Endometrial microvascular endothelial cells (primary cell): Measurements from ENCODE around the gene BRWD1. TPM values are rescaled to one million over a fixed set of nuclear protein-coding genes. Genes with fewer than 3 reads are reported as not detected.
"Not testable (repeated sequence)": the region's sequence is repeated elsewhere in the genome, so short reads cannot be mapped to it uniquely, and the experiment has no call there.

Source experiments
- in situ Hi-C: cut with HindIII; loops from 2 replicates; pipeline ENCODE4 v1.10.0; 2017; ENCODE audit warnings: low sequenced_read_pairs, low pct_unique_long_range_greater_than_20kb; ENCODE audit errors: inconsistent ontology term
- total RNA-seq: library from RNA; depleted of rRNA; stranded (reverse); fragments of >200 nt; gene quantifications from one replicate; pipeline ENCODE4 v1.2.3, GENCODE V29; 2015; ENCODE audit errors: inconsistent ontology term

BRWD1 gene
- total RNA-seq, 1 donor from 2014 or later: 9.5 TPM

DNA sequence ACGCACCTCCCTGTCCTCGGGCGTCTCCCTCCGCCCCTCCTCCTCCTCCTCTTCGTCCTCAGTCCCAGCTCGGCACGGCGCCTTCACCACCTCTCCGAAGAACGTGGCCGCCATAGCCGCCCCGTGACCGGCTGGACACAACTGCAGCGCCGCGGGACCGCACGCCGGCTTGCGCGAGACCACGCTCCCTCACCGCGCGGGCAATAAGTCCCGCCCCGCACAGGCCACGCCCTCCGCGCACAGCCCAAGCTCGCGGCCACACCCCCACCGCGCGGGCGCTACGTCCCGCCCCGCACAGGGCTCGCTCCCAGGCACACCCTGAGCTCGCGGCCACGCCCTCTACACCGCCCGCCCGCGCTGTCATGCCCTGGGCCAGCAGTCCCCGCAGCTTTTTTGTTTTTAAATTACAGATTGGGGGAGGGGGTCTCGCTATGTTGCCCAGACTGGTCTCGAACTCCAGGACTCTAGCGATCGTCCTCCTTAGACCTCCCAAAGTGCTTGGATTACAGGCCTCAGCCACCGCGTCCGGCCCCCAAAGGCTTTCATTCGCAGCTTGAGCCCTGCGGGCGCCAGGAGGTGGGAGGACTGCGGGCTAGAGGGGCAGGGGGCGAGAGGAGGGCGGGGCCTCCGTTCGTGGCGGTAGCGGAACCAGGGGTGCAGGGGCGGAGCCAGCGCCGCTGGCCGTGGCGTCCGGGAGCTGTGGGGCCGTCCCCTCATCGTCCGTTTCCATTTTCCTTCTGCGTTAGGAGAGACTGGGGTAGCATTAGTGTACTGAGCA lies 130.0 kb downstream of the BRWD1 start, which contains the start of gene PSMG1:
TSS of gene PSMG1 (minus strand) at position 180 of the 778 bp plus-strand sequence. CDS start at position 114, 66 bp downstream.
- in situ Hi-C loops: no loop called here

DNA sequence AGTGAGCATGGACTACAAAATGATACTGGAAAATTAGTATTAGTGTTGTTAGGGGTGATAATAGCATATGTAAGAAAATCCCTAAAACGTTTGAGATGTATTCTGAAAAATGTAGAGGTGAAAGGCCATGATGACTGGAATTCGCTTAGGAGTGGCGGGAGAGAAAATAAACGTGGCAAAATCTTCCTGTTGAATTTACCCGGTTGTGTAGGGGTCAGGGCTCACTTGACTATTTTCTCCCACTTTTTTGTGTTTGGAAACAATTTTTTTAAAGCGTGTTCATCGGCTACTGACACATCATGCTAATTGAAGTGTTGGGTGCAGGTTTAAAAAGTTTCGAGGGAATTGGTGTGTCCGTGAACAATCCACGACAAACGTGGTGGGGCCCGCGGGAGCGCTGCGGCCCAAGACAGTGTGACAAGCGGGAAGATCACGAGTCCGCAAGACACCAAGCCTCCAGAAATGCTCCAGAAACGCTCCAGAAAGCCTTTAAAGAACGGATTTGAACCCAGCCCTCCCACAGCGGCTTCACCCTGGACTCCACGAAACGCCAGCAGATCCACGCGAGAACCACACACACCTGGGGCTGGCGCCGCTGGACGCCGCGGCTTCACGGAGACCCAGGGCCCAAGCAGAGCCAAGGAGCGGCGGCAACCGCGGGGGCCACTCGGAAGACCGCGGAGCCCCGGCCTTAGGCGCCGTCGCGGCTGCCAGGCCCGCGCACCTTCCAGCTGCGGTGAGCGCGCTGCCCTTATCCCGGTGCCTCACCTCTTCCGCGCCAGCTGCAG lies 130.8 kb downstream of the BRWD1 start:
- in situ Hi-C loops: no loop called here

DNA sequence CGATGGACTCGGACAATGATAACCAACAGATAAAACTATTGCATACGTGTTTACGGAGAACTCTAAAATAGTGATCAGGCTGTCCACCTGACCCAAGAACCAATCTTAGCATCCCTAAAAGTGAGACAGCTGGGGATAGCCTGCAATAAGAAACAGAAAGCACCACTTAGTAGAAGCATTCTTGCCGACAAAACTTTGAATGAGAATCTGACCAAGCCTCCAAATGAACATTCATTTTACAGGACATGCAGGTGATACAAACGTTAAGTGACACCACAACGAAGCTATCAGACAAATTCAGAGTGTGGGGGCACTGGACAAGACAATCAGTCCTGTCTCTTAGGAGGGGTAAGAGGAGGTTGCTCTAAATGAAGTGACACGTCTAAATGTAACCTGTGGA lies 131.4 kb downstream of the BRWD1 start:
- in situ Hi-C loops: no loop called here

DNA sequence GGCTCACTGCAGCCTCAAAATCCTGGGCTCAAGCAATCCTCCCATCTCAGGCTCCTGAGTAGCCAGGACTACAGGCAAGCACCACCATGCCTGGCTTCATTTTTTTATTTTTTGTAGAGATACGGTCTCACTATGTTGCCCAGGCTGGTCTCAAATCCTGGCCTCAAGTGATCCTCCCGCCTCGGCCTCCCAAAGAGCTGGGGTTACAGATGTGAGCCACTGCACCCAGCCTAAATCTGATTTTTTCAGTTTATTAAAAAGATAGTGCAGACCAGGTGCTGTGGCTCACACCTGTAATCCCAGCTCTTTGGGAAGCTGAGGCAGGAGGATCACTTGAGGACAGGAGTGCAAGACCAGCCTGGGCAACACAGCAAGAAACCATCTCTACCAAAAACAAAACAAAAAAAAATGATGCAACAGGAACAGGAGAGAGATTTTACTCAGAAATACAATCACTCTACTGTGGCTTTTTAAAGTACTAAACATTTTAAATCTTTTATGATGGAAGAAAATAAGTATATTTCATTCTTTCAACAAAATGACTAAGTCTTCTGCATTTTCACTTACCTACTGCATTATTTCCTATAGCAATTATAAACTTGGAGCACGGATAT lies 132.1 kb downstream of the BRWD1 start:
- in situ Hi-C loops: no loop called here

DNA sequence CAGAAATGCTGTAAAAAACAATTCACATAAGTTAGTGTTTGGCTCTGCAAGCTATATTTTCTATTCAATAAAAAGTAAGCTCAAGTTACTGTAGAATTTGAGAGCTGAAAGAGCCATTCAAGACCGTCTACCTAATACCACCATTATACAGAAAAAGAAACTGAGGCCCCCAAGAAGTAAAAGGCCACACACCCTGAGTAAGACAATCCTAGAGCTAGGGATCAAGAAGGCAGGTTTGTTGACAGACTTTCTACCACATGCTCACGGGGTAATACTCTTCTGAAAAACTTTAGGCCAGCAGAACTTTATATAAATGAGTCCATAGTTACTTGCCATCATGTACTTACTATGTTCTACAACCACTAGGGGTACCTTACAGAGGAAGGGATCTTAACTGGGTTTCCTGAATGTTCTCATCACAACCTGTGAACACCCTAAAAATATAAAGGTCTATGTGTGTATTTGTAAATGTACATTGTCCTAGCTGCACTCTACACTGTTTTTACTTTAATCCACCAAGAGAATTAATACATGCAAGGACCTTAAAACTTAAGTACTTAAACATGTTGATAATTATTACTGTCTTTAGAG lies 132.9 kb downstream of the BRWD1 start:
- in situ Hi-C loops: no loop called here

DNA sequence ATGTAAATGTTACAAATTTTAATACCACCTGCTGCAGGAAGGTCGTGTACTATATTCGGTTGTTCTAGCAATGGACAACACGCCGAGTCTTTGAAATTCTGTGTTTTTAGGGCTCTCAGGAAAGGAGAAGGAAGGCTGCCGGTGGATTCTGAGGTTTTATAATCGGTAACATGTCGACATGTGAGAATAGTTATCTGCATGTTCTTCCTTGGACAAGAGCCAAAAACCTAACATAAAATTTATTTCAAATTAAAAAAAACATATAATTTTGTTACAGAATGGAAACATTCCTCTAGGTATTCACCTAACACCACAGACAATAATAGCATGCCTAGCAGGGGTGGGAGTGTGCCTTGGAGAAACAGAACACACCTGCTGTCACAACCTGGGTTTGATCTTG lies 135.0 kb downstream of the BRWD1 start:
- in situ Hi-C loops: no loop called here

DNA sequence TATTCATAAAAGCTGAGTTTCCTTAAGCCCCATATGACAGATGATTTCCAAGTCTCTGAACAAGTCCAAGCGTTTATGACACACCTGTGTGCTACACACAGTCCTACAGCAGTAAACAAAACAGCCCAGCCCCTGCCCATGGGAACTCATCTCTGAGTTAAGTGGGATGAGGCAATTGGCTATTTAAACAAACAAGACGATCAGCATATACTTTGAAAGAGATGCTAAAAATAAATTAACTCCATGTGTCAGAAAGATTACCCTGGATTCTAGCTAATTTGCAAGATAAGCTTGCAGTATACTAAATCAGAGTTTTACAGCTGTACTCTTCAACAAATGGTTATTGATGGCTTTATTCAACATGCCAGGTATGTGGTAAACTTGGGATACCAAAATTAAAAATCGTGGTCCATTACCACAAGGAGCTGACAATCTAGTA lies 137.1 kb downstream of the BRWD1 start:
- in situ Hi-C loops: no loop called here

DNA sequence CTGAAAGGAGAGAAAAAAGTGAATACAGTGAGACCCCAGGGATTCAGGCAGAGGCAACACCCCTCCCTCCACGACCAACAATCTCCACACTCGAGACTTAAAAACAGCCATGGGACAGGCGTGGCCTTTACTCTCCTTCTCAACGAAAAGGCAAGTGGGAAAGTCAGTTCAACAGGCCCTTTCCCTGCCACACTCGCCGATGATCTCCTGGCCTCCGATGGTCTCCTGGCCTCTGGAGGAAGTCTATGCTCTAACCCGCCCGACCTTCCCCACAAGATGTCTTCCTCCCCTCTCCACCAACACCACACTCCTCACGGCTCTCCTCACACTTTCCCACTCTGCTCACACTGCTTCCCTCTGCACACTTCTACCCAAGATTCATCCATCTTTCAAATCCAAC lies 137.8 kb downstream of the BRWD1 start:
- in situ Hi-C loops: no loop called here

DNA sequence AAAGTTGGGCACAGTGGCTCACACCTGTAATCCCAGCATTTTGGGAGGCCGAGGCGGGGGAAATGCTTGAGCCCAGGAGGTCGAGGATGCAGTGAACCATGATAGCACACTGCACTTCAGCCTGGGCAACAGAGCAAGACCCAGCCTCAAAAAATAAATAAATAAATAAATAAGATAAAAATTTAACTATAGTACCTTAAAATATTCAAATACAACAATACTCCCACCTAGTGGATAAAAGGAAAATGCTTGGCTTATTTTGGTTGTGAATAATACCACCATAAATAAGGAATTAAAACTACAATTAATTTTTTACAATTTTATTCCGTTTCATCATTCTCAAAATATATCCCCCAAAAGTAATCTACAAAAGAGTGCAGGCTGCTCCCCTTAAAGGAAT lies 138.3 kb downstream of the BRWD1 start:
- in situ Hi-C loops: no loop called here

DNA sequence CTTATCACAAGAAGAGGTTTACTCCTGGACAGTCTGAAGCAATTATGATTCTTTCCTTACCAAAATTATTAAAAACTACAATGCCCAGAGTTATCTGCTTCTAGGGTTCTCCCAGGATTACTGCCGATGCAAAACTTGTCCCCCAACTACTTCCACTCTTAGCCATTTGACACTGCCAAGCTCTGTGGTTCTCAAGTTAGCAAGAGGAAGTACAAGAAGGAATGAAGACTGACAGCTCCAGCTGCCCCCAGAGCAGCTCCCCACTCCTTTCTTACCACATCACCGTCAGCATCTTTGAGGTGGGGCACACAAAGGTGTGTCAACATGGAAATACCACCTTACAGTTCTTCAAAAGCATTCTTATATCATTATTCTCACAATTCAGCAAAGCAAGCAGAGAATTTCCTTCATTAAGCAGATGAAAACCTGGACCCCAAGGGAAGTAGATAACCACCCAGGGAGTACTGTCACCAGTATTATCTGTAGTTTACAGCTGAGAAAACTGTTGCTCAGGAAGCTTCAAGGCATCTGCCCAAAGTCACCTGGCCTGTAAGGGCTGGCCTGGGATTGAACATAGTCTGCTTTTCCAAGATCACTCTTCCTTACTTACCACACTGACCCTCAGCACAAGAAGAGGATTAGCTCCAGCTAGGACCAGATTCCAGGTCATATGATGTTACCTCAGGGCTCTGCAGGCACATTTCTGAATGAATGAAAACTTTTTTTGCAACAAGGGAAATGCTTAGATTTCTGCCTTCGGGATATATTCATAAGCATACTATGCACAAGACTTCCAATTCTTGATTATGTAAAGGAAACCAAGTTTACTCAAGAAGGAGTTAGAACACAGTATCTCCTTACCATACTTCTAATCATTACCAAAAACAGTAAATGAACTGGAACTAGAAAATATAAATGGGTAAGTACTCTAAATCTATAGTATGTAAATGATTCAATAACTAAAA lies 139.4 kb downstream of the BRWD1 start:
- in situ Hi-C loops: no loop called here

DNA sequence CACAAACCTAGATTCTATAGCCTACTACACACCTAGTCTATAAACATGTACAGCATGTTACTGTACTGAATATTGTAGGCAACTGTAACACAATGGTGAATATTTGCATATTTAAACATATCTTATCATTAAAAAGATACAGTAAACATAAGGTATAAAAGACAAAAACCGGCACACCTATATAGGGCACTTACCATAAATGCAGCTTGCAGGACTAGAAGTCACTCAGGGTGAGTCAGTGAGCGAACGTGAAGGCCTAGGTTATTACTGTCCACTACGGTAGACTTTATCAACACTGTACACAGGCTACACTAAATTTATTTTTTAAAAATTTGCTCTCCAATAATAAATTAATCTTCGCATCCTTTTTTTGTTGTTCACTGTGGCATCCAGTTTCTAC lies 143.5 kb downstream of the BRWD1 start:
- in situ Hi-C loops: no loop called here

DNA sequence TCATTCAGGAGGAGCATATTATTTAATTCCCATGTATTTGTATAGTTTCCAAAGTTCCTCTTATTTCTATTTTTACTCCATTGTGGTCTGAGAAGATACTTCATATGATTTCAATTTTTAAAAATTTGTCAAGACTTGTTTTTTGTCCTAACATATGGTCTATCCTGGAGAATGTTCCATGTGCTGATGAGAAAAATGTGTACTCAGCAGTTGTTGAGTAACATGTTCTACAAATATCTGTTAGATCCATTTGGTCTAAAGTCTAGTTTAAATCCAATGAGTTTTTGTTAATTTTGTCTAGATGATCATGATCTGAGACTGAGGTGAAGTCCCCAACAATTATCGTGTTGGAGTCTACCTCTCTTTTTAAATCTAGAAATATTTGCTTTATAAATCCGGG lies 144.6 kb downstream of the BRWD1 start:
- in situ Hi-C loops: no loop called here

DNA sequence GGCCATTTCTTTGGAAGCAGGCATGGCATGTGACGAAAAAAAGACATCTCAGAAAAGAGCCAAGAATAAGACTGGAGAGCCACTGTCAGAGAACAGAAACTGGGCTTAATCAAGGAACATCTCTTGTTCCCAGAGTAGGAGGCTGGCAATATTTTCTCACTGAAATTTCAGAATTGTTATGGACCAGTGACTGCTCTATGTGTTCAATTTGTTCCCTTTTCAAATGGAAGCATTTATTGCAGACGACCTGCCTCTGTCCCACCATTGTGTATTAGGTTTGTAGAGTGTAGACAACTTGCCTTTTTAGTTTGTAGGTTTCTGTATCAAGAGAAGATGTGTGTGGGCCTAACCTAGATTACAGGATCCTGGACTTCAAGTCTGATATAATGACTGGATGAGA lies 148.9 kb downstream of the BRWD1 start:
- in situ Hi-C loops: no loop called here

DNA sequence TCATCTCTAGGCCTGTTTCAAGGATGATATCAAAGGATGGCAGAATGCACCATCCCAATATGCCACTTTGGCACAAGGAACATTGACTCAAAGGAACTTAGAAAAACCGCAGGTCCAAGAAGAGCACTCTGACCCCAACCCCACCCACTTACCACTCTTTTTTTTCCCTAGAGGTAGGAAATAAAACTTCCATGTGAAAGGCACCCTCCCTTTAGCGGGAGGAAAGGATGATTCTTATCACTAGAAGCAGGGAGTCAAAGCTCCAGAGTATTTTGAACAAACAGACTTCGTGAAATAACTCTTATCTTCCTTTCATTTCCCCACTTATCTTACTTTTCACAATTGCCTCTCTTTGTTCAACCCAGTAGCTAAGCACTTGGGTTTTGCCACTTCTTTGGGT lies 152.4 kb downstream of the BRWD1 start:
- in situ Hi-C loops: no loop called here

DNA sequence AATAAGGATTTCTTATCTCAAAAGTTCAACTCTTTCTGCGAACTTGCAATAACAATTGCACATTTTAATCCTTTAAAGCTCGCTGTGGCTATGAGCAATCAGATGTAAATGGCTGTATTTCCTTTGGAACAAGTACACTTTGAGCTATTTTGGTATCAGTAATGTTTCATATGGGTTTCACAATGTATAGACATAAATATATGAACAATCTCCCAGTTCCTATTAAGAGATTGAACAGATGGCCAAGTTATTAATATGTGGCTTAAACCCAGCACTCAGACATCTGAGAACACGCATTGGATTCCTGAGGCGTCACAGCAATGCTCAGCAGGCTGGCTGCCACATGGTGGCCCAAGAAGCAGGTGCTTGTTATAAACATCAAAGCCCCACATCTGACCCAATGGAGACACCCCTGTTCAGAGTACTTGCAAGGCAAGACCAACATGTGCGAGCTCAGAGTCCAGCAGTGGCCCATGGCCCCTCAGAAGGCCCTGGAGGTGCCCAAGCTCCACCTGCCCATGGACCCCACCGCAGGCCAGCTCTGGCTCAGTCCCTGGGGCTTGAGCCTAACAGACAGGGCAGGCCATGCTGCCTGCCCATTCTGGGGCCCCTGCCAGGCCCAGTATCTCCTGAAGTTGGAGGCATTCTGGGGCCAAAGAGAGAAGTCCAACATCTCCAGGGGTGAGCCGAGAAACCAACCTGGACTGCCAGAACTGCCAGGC lies 153.9 kb downstream of the BRWD1 start:
- in situ Hi-C loops: no loop called here

DNA sequence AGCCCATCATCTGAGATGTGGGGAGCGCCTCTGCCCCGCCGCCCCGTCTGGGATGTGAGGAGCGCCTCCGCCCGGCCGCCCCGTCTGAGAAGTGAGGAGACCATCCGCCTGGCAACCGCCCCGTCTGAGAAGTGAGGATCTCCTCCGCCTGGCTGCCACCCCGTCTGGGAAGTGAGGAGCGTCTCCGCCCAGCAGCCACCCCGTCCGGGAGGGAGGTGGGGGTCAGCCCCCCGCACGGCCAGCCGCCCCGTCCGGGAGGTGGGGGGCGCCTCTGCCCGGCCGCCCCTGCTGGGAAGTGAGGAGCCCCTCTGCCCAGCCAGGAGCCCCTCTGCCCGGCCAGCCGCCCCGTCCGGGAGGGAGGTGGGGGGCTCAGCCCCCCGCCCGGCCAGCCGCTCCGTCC lies 156.2 kb downstream of the BRWD1 start:
- in situ Hi-C loops: not testable (repeated sequence)

DNA sequence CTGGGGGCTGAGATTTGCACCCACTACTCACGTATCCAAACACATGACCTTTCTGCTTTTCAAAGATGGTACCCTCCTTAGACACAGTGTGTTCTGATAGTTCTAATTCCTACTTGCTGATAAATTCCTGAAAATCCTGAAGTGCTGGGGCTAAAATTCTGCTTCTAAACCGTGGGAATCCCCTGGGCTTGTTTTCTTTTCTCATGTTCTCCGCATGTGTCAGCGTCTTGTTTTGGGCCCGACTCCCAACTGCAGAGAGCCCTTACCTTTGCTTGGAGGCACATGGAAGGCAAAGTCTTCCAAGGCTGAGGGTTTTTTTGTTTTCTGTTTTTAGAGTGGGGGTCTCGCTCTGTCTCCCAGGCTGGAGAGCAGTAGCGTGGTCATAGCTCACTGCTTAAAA lies 157.4 kb downstream of the BRWD1 start:
- in situ Hi-C loops: no loop called here

DNA sequence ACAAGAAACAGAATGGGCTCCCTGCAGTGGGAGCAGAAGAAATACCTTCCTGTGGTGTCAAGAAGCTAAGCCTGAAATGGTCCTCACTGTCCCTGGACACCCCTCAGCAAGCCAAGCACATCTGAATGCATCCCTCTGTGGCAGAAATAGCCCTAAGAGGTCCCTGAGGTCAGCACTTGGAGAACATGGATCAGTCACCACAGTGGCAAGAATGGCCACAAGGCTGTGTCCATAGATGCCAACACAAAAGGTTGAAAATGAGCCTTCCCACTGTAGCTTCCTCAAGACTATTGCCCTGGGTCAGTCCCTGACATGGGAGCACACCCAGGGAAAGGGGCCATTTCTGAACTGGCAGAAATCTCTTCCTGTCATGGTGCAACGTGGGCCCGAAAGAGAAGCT lies 157.9 kb downstream of the BRWD1 start:
- in situ Hi-C loops: no loop called here
